Lower lobe of right lung (tissue), 2 donors: ENCODE results near the gene SSX2IP. TPM values are rescaled to one million over a fixed set of nuclear protein-coding genes. Genes with fewer than 3 reads are reported as not detected.
"Not testable (repeated sequence)": the region's sequence is repeated elsewhere in the genome, so short reads cannot be mapped to it uniquely, and the experiment has no call there.

ENCODE experiments used
- ATAC-seq, 2 donors: fragments of 200-7000 bp; cut with Tn5 transposase; one replicate each; pipeline ENCODE4 v1.9.1; 2020 to 2022; ENCODE audit warnings: mild to moderate bottlenecking in 2 of 2, moderate library complexity in 2 of 2
- DNase-seq: peaks from one replicate; pipeline ENCODE4 v3.0.0-alpha.2; 2020
- H3K27ac ChIP-seq: fragments of 200-600 bp; one replicate; pipeline ENCODE4 v1.8.0; 2022
- H3K27me3 ChIP-seq: fragments of 200-600 bp; one replicate; pipeline ENCODE4 v1.8.0; 2022; ENCODE audit warnings: low read depth
- H3K36me3 ChIP-seq: fragments of 200-600 bp; one replicate; pipeline ENCODE4 v1.8.0; 2022; ENCODE audit warnings: mild to moderate bottlenecking
- H3K4me1 ChIP-seq: fragments of 200-600 bp; one replicate; pipeline ENCODE4 v1.8.0; 2022
- H3K4me3 ChIP-seq: fragments of 200-600 bp; one replicate; pipeline ENCODE4 v1.8.0; 2022; ENCODE audit warnings: mild to moderate bottlenecking
- H3K9me3 ChIP-seq: fragments of 200-600 bp; one replicate; pipeline ENCODE4 v1.8.0; 2022
- CTCF ChIP-seq: fragments of 200-600 bp; IDR thresholded peaks from one replicate; pipeline ENCODE4 v1.8.0; 2022; ENCODE audit warnings: antibody characterized with exemption, mild to moderate bottlenecking
- intact Hi-C: fragments of 100-400 bp; cut with DNase I; formaldehyde crosslinking; loops from one replicate; pipeline ENCODE4 v1.11.0; 2022
- total RNA-seq: library from RNA; stranded (reverse); fragmentation: NEBNext Ultra II Directional; extraction: Animal tissue kit (Norgen Biotek cat#: 25700); gene quantifications from one replicate; pipeline ENCODE4 v1.2.1, GENCODE V29; 2021
- donor health status: DM: no; HTN: yes; CAD: no; lungs with severe emphysema.

SSX2IP gene
- total RNA-seq, 1 donor from 2014 or later: 5.8 TPM

GRCh38 chr1:84724128-84724860, 34.0 kb upstream of the SSX2IP start:
- peak; percentile 40 for TF ChIP-seq CTCF
- Histone ChIP-seq H3K27ac (no peak overlapping the region), H3K9me3 (no peaks in the 10 kb centered on the region), H3K4me3 (no peak overlapping the region), H3K4me1 (peaks cover 5% of the 10 kb centered on the region), H3K36me3 (no peaks in the 10 kb centered on the region), H3K27me3 (no peaks in the 10 kb centered on the region)
- DNase-seq (peak; percentile 48), ATAC-seq (no peak)
- intact Hi-C loops: no loop called here

- H3K9me3 ChIP-seq: no peaks in the 10 kb centered on the region
- no peak overlapping the region for H3K27ac ChIP-seq
- ATAC-seq (no peak), DNase-seq (no peak)
- peaks cover 5% of the 10 kb centered on the region for H3K4me1 ChIP-seq
- no peaks in the 10 kb centered on the region for H3K36me3 ChIP-seq
- TF ChIP-seq CTCF: no peak
- H3K4me3 ChIP-seq: no peak overlapping the region
- intact Hi-C loops: no loop called here
- H3K27me3 ChIP-seq: no peaks in the 10 kb centered on the region
Observed at GRCh38 chr1:84722794-84723193, 32.5 kb upstream of the SSX2IP start.

GRCh38 chr1:84721872-84722271, 31.6 kb upstream of the SSX2IP start:
- H3K4me3 ChIP-seq, DNase-seq, H3K4me1 ChIP-seq, ATAC-seq, H3K36me3 ChIP-seq, H3K27me3 ChIP-seq, H3K27ac ChIP-seq, intact Hi-C loops, H3K9me3 ChIP-seq: not testable (repeated sequence)

GRCh38 chr1:84721152-84721551, 30.9 kb upstream of the SSX2IP start:
- no peak overlapping the region for H3K27ac ChIP-seq
- no peaks in the 10 kb centered on the region for H3K9me3 ChIP-seq
- H3K4me3 ChIP-seq: no peak overlapping the region
- DNase-seq: no peak
- intact Hi-C loops: no loop called here
- no peaks in the 10 kb centered on the region for H3K27me3 ChIP-seq
- H3K4me1 ChIP-seq: no peaks in the 10 kb centered on the region
- H3K36me3 ChIP-seq: no peaks in the 10 kb centered on the region
- ATAC-seq: no peak
- no peak for TF ChIP-seq CTCF

GRCh38 chr1:84720221-84720780, 30.0 kb upstream of the SSX2IP start:
- no peak for ATAC-seq
- H3K27me3 ChIP-seq: no peaks in the 10 kb centered on the region
- H3K9me3 ChIP-seq: no peaks in the 10 kb centered on the region
- intact Hi-C loops: no loop called here
- H3K4me1 ChIP-seq: no peaks in the 10 kb centered on the region
- H3K36me3 ChIP-seq: no peaks in the 10 kb centered on the region
- no peak overlapping the region for H3K4me3 ChIP-seq
- H3K27ac ChIP-seq: no peak overlapping the region
- no peak for DNase-seq
- TF ChIP-seq CTCF: no peak

GRCh38 chr1:84719543-84720217, 29.4 kb upstream of the SSX2IP start:
- ATAC-seq (no peak), DNase-seq (no peak)
- Histone ChIP-seq H3K36me3 (no peaks in the 10 kb centered on the region), H3K9me3 (no peaks in the 10 kb centered on the region), H3K4me1 (no peaks in the 10 kb centered on the region), H3K4me3 (no peak overlapping the region), H3K27me3 (no peaks in the 10 kb centered on the region), H3K27ac (no peak overlapping the region)
- intact Hi-C loops: no loop called here
- TF ChIP-seq CTCF: no peak
